HG03565 (cell line): Measurements from ENCODE around the gene TIAM2.

Source experiments
- ATAC-seq: cut with Tn5 transposase; IDR thresholded peaks from one replicate; pipeline ENCODE4 v1.9.1; 2021; ENCODE audit warnings: mild to moderate bottlenecking, moderate library complexity; ENCODE audit not compliant: unreplicated experiment

TIAM2 gene

GRCh38 chr6:155055729-155056128, 60.6 kb downstream of the TIAM2 start:
- no peak for ATAC-seq

- no peak for ATAC-seq
These were observed 61.6 kb downstream of the TIAM2 start for GRCh38 chr6:155056756-155057155.

GRCh38 chr6:155061381-155061780, 66.3 kb downstream of the TIAM2 start:
- ATAC-seq = no peak

DNA sequence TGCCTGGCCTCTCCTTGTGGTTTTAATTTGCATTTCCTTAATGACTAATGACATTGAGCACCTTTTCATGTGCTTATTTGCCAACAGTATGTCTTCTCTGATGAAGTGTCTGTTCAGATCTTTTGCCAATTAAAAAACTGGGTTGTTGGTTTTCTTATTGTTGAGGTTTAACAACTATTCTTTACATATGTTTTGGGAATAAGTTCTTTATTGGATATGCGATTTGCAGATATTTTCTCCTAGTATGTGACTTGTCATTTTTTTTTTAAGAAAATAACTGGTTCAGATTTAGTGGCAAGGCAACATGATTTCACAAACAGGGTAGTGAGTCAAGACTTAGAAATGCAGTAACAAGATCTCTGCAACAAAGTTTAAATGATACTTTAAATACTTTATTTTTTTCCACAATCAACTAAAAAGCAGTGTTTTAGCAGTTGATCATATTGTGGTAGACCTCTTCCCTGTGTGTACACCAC, 67.8 kb downstream of the TIAM2 start:
- ATAC-seq = no peak

- ATAC-seq = no peak
These were observed 69.2 kb downstream of the TIAM2 start for GRCh38 chr6:155064303-155064702.

DNA sequence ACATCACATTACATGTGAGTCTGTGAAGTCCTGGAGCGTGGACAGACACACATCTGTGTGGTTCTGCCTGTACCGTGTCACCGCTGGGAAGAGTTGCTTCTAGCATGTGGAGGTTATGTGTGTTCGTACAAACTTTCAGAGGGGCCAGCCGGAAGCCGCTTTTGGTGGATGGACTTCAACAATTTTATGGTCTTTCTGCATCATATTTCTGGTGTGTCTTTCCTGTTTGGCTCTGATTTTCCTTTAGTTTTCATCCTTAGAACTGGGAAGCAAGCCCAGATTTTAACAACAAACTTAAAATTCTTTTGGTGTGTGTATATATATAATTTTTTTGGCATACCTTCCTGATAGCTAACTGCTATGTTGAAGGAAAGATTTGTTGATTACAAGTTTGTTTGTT, 71.2 kb downstream of the TIAM2 start:
- ATAC-seq = no peak

DNA sequence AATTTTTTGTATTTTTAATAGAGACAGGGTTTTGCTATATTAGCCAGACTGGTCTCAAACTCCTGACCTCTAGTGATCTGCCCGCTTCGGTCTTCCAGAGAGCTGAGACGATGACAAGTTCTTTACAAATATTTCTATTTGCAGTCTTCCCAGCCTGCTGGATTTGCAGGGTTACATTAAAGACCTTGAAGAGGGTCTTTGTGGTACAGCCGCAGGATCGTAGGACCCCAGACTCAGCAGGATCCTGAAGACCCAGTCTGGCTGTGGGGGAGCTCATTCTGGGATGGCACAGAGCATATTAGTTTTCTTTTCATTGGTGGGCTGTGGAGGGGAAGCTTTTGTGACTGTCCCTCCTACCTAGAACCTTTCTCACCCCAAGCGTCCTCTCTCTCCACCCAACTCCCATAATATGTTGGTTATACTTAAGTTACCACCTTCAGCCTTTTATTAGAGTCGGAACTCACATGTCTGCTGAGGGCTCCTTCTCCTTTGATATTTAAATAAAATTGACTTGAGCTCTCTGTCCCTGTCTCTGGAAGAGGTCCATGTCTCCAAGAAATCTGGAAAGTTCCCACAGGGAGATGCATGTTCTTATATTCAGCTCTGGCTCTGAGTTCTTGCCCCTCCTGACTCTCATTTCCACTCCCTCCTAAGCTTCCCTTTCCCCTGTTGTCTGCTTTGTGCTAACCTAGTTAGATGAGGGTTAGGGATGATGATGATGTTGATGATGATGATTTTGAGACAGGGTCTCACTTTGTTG, 72.0 kb downstream of the TIAM2 start:
- ATAC-seq = no peak

- ATAC-seq = no peak
These were observed 73.0 kb downstream of the TIAM2 start for GRCh38 chr6:155067956-155068615.

GRCh38 chr6:155069543-155069942, 74.4 kb downstream of the TIAM2 start:
- no peak for ATAC-seq

GRCh38 chr6:155075930-155076695, 81.0 kb downstream of the TIAM2 start:
- ATAC-seq = no peak

DNA sequence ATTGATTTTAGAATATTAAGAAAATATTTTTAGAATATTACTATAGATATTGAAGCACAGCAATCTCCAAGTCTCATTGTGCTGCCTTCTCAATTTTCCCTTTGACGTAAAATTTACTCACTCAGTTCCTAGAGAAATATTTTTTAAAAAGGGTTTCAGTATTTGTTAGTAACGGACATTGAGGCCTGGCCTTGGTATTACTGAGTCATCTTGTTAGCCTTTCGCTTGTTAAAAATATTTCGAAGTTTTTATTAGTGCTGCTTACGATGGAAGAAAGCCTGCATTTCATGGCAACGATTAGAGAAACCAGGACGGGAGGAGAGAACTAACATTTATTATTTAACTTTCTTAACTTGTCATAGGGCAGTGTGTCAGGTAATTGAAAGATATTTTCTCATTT, 82.2 kb downstream of the TIAM2 start:
- no peak for ATAC-seq

DNA sequence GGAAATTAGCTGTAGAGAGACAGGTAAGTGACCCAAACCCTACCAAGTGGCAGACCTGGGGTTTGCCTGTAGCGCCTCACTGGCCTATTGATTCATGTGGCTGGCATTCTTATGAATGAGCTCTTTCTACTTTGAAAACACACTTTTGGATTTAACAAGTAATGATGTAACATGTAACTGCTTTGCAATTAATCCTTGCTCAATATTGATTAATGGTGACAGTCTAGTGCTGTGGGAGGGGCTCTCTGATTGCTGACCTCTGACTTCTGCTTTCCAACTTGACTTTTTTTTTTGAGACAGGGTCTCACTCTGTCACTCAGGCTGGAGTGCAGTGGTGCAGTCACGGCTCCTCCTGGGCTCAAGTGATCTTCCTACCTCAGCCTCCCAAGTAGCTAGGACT, 82.7 kb downstream of the TIAM2 start:
- ATAC-seq = no peak

- ATAC-seq = no peak
These were observed 83.2 kb downstream of the TIAM2 start for GRCh38 chr6:155078331-155078745.

- ATAC-seq = peak; percentile 66
These were observed 84.9 kb downstream of the TIAM2 start for GRCh38 chr6:155079985-155080452.

DNA sequence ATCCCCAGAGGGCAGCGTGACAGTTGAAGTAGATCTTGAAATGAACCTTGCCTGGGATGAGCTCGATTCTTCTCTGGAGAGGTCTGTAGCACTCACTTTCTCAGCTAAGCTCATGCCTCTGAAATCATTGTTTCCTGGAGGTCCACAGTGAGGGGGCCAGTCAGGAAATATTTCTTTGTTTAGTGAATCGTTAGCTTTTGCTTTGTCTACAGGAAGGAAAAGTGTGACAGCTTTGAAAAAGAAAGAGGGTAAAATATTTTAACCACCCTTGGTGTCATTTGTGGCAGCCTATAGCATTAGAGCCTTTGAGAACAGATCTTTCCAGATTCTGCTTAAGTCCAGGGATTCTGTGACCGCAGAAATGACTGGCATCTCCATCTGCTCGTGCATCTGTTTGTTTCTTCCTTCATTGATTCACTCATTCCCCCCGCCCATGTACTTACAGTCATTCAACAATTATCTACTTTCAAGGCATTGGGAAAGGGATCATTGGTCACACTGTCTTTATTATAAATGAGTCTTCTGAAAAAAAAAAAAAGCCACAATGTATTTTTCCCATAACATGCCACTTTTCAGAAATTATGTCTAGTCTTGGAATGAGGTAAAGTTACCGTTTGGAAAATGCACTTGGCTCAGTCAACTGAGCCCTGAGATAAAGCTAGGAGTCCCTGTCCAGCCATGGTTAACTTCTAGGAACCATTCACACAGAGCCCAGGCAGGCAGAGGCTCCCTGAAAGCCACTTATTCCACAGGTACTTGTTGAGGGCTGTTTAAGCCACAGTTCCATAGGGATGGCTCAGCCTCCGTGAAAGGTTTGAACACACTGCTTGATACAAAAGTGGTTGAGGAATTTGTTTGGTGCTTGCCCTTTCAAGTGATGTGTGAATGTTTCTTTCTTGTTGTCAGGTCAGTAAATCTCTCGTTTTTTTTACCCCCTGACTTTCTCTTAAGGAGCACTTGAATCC, 86.0 kb downstream of the TIAM2 start:
- ATAC-seq = no peak

GRCh38 chr6:155084431-155085123, 89.5 kb downstream of the TIAM2 start:
- ATAC-seq = no peak

GRCh38 chr6:155085582-155086257, 90.6 kb downstream of the TIAM2 start:
- no peak for ATAC-seq

GRCh38 chr6:155088856-155089255, 93.7 kb downstream of the TIAM2 start:
- no peak for ATAC-seq

DNA sequence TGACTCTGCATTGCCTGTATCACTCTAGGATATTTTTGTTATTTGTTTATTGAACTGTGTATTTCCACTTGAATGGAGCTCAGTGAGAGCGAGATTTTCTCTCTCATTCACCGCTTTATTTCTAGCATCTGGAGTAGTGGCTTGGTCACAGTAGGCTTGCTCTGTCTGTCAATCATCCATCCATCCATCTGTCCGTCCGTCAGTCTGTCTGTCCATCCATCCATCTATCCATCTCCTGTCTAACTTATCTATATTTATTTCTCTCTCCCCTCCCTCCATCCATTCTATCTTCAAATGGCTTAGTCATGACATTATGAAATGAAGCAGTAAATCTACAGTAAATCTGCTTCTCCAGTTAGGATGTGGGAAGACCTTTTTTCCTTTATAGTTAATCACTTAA, 94.6 kb downstream of the TIAM2 start:
- ATAC-seq = no peak
